AG09309 (cell line): ENCODE results near the gene TP53BP2.
"Not testable (repeated sequence)": the region's sequence is repeated elsewhere in the genome, so short reads cannot be mapped to it uniquely, and the experiment has no call there.

Experiments
- DNase-seq: peaks from one replicate; pipeline ENCODE4 v3.0.0-alpha.2; 2010; ENCODE audit warnings: low read depth
- H3K4me3 ChIP-seq: 2 replicates; pipeline ENCODE4 v1.5.1; 2011; ENCODE audit warnings: mild to moderate bottlenecking, low read depth, low read length, moderate library complexity; ENCODE audit not compliant: control insufficient read depth
- CTCF ChIP-seq: IDR thresholded peaks from 2 replicates; pipeline ENCODE4 v1.5.1; 2011; ENCODE audit warnings: mild to moderate bottlenecking, low read depth, low read length, inconsistent platforms; ENCODE audit not compliant: insufficient read depth, control insufficient read depth; ENCODE audit errors: missing control alignments

The TP53BP2 gene

GRCh38 chr1:223741861-223742260, 103.9 kb downstream of the TP53BP2 start:
- TF ChIP-seq CTCF, result no peak
- H3K4me3 ChIP-seq, result no peak overlapping the region
- DNase-seq, result no peak

- DNase-seq, H3K4me3 ChIP-seq: not testable (repeated sequence)
These were observed 105.6 kb downstream of the TP53BP2 start for GRCh38 chr1:223740038-223740736.

- H3K4me3 ChIP-seq, result no peak overlapping the region
- DNase-seq, result no peak
- no peak for TF ChIP-seq CTCF
These were observed 106.2 kb downstream of the TP53BP2 start for GRCh38 chr1:223739366-223740037.

- no peak overlapping the region for H3K4me3 ChIP-seq
- DNase-seq, result no peak
- no peak for TF ChIP-seq CTCF
These were observed 107.0 kb downstream of the TP53BP2 start for GRCh38 chr1:223738465-223739365.

GRCh38 chr1:223737342-223737741, 108.4 kb downstream of the TP53BP2 start:
- H3K4me3 ChIP-seq, result no peak overlapping the region
- TF ChIP-seq CTCF, result no peak
- DNase-seq, result no peak

- DNase-seq, H3K4me3 ChIP-seq: not testable (repeated sequence)
These were observed 109.1 kb downstream of the TP53BP2 start for GRCh38 chr1:223736638-223737037.

GRCh38 chr1:223733898-223734852, 111.6 kb downstream of the TP53BP2 start:
- H3K4me3 ChIP-seq, result no peak overlapping the region
- no peak for DNase-seq
- TF ChIP-seq CTCF, result no peak
